Subcutaneous adipose tissue (tissue), 4 donors: Measurements from ENCODE around the gene PBX3. TPM values are rescaled to one million over a fixed set of nuclear protein-coding genes. Genes with fewer than 3 reads are reported as not detected.

ENCODE experiments used
- total RNA-seq, 4 donors: library from RNA; depleted of rRNA; stranded (reverse); fragments of >200 nt; gene quantifications; one replicate each; pipeline ENCODE4 v1.1.0, GENCODE V29; 2016
- TF ChIP-seq, protein P1 (sequence below): fragments of 450-650 bp; IDR thresholded peaks from one replicate; pipeline ENCODE4 v1.5.1; 2016; ENCODE audit warnings: low read depth, mild to moderate bottlenecking, control low read depth, antibody characterized with exemption, moderate library complexity

Gene PBX3
- total RNA-seq, 4 donors from 2014 or later, result 29.7 to 44.9 (median 35.4) TPM

GRCh38 chr9:126016579-126017290 is 269.6 kb downstream of the PBX3 start:
- TF ChIP-seq, protein P1, sequence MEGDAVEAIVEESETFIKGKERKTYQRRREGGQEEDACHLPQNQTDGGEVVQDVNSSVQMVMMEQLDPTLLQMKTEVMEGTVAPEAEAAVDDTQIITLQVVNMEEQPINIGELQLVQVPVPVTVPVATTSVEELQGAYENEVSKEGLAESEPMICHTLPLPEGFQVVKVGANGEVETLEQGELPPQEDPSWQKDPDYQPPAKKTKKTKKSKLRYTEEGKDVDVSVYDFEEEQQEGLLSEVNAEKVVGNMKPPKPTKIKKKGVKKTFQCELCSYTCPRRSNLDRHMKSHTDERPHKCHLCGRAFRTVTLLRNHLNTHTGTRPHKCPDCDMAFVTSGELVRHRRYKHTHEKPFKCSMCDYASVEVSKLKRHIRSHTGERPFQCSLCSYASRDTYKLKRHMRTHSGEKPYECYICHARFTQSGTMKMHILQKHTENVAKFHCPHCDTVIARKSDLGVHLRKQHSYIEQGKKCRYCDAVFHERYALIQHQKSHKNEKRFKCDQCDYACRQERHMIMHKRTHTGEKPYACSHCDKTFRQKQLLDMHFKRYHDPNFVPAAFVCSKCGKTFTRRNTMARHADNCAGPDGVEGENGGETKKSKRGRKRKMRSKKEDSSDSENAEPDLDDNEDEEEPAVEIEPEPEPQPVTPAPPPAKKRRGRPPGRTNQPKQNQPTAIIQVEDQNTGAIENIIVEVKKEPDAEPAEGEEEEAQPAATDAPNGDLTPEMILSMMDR, result no peak

Other genes with a start within 250 kb of the PBX3 start
- gene MAPKAP1, start 40.2 kb upstream of the PBX3 start, total RNA-seq, result 100 to 1,000 TPM in 1 of 4 donors, 10 to 100 TPM in 3; 64.4 to 146 (median 83.9) TPM